Body of pancreas (tissue), 4 donors: ENCODE data around the gene ZFP36L2. TPM values are rescaled to one million over a fixed set of nuclear protein-coding genes. Genes with fewer than 3 reads are reported as not detected.
A peak's percentile ranks its signal among the peaks of the same experiment; 100 is the strongest.

ENCODE experiments used
- ATAC-seq: fragments of 150-250 bp; one replicate; pipeline ENCODE4 v1.9.1; 2016
- DNase-seq, 4 donors: peaks; one replicate each; pipeline ENCODE4 v3.0.0-alpha.2; 2019
- H3K27ac ChIP-seq, 4 donors: fragments of 200-600 bp; sonication (generic); 1 replicate in 3 of 4; 2 replicates in 1 of 4; pipeline versions ENCODE4 v1.5.1 to v1.6.1; 2016 to 2019; ENCODE audit warnings: mild to moderate bottlenecking in 1 of 4, mixed read lengths in 1 of 4, moderate library complexity in 1 of 4
- H3K27me3 ChIP-seq, 2 donors: fragments of 200-600 bp; sonication (generic); one replicate each; pipeline ENCODE4 v1.6.0; 2016; ENCODE audit warnings: mild to moderate bottlenecking in 1 of 2
- H3K36me3 ChIP-seq, 2 donors: fragments of 200-600 bp; sonication (generic); replicated peaks in 1 of 2; 2 replicates each; pipeline ENCODE4 v1.5.1; 2016; ENCODE audit warnings: low read depth in 2 of 2; ENCODE audit not compliant: insufficient read depth in 1 of 2
- H3K4me1 ChIP-seq: fragments of 200-600 bp; sonication (generic); one replicate; pipeline ENCODE4 v1.6.0; 2016
- H3K4me3 ChIP-seq, 2 donors: fragments of 200-600 bp; sonication (generic); 1 replicate in 1 of 2; 2 replicates in 1 of 2; pipeline ENCODE4 v1.5.1; 2016 to 2019
- H3K9me3 ChIP-seq, 3 donors: fragments of 200-600 bp; sonication (generic); 1 replicate in 2 of 3; 2 replicates in 1 of 3; pipeline ENCODE4 v1.5.1; 2016
- CTCF ChIP-seq, 7 experiments: fragments of 450-650 bp in 4 of 7; fragments of 200-600 bp in 3 of 7; sonication (generic) in 3 of 7; IDR thresholded peaks; one replicate each; pipeline ENCODE4 v1.5.1; 2016 to 2019; ENCODE audit warnings: antibody characterized with exemption in 7 of 7
- POLR2A ChIP-seq, 3 donors: fragments of 450-650 bp; IDR thresholded peaks; one replicate each; pipeline ENCODE4 v1.6.1; 2016; ENCODE audit warnings: antibody characterized with exemption in 3 of 3, mild to moderate bottlenecking in 2 of 3
- WGBS, 2 donors: methylation state at CpG; one replicate each; pipeline ENCODE4 v1.1.5; 2017; 5-methylcytosine and 5-hydroxymethylcytosine counted together
- intact Hi-C: fragments of 100-400 bp; cut with DNase I; formaldehyde crosslinking; loops from one replicate; pipeline ENCODE4 v1.15.1; 2023
- total RNA-seq, 2 donors: library from RNA; depleted of rRNA; stranded (reverse); fragments of >200 nt; gene quantifications; one replicate each; pipeline ENCODE4 v1.1.0, GENCODE V29; 2016

Gene ZFP36L2
- total RNA-seq, 2 donors from 2014 or later = 57.1 to 116 TPM

- WGBS, 2 donors = 21 to 33% methylated on average over 5 of the region's 5 CpGs
- Histone ChIP-seq H3K27ac (peak overlapping the region; percentile 88 to 98 (median 97)), H3K4me3 (no peak overlapping the region), H3K36me3 (peaks cover 0 to 8% of the 10 kb centered on the region in 2 donors), H3K4me1 (peaks cover 58% of the 10 kb centered on the region), H3K27me3 (no peaks in the 10 kb centered on the region), H3K9me3 (no peaks in the 10 kb centered on the region)
- intact Hi-C loops = no loop called here
- no peak for ATAC-seq
- no peak for DNase-seq
- TF ChIP-seq CTCF (IDR thresholded peaks at IDR 0.05) (no peak), POLR2A (IDR thresholded peaks at IDR 0.05) (peak in 1 of 3 donors; percentile 7)
These were observed 5.7 kb downstream of the ZFP36L2 start for GRCh38 chr2:43220760-43221123.

- Histone ChIP-seq H3K4me3 (no peak overlapping the region), H3K36me3 (peaks cover 0 to 8% of the 10 kb centered on the region in 2 donors), H3K4me1 (peaks cover 58% of the 10 kb centered on the region), H3K27me3 (no peaks in the 10 kb centered on the region), H3K9me3 (no peaks in the 10 kb centered on the region), H3K27ac (peak overlapping the region; percentile 88 to 98 (median 97))
- intact Hi-C loops = no loop called here
- ATAC-seq (no peak), DNase-seq (no peak)
- peak in 2 of 3 donors; percentile 10 to 26 for TF ChIP-seq POLR2A (IDR thresholded peaks at IDR 0.05)
- no peak for TF ChIP-seq CTCF (IDR thresholded peaks at IDR 0.05)
- 0 to 4% methylated on average over 10 of the region's 10 CpGs for WGBS, 2 donors
These were observed 6.1 kb downstream of the ZFP36L2 start for GRCh38 chr2:43220229-43220751.

- Histone ChIP-seq H3K27me3 (no peaks in the 10 kb centered on the region), H3K4me1 (peaks cover 58% of the 10 kb centered on the region), H3K4me3 (no peak overlapping the region), H3K27ac (peak overlapping the region; percentile 88 to 98 (median 97)), H3K36me3 (peaks cover 0 to 2% of the 10 kb centered on the region in 2 donors), H3K9me3 (no peaks in the 10 kb centered on the region)
- ATAC-seq (peak; percentile 79), DNase-seq (peak; percentile 89 to 94 (median 92))
- WGBS, 2 donors = 1% methylated on average over 21 to 35 of the region's 35 CpGs
- peak in 2 of 7 experiments; percentile 0 to 8 for TF ChIP-seq CTCF (IDR thresholded peaks at IDR 0.05)
- TF ChIP-seq POLR2A (IDR thresholded peaks at IDR 0.05) = peak; percentile 40 to 75 (median 75)
- intact Hi-C loops = loop anchor here (10.0 kb wide), 2 partner anchors 55 to 185 kb away; no protein-coding TSS in a partner anchor
These were observed 6.8 kb downstream of the ZFP36L2 start for GRCh38 chr2:43219383-43220228.

- peak; percentile 3 for ATAC-seq
- Histone ChIP-seq H3K4me1 (peaks cover 58% of the 10 kb centered on the region), H3K36me3 (no peaks in the 10 kb centered on the region), H3K27me3 (no peaks in the 10 kb centered on the region), H3K4me3 (no peak overlapping the region), H3K27ac (peak overlapping the region; percentile 88 to 98 (median 97)), H3K9me3 (no peaks in the 10 kb centered on the region)
- intact Hi-C loops = loop anchor here (10.0 kb wide), 2 partner anchors 54 to 184 kb away; no protein-coding TSS in a partner anchor
- DNase-seq = peak; percentile 59 to 76 (median 66)
- 0 to 7% methylated on average over 5 to 8 of the region's 8 CpGs for WGBS, 2 donors
- TF ChIP-seq POLR2A (IDR thresholded peaks at IDR 0.05) (no peak), CTCF (IDR thresholded peaks at IDR 0.05) (peak in 3 of 7 experiments; percentile 5 to 8 (median 5))
These were observed 7.6 kb downstream of the ZFP36L2 start for GRCh38 chr2:43218702-43219382.
